Mammary epithelial cell (primary cell): ENCODE data around the gene PACS1.

Source experiments
- EZH2 ChIP-seq: IDR thresholded peaks from 2 replicates; pipeline ENCODE4 v1.6.1; 2012; ENCODE audit warnings: low read length, inconsistent platforms, borderline replicate concordance
- TF ChIP-seq, protein P1 (sequence below), 2 donors: IDR thresholded peaks in 1 of 2; conservative IDR thresholded peaks in 1 of 2; 2 replicates each; pipeline ENCODE4 v1.5.1; 2011 to 2012; ENCODE audit warnings: inconsistent platforms in 2 of 2, low read length in 2 of 2, mild to moderate bottlenecking in 2 of 2, control low read depth in 1 of 2, low read depth in 1 of 2; ENCODE audit not compliant: insufficient read depth in 1 of 2; ENCODE audit errors: extremely low read depth in 1 of 2

DNA sequence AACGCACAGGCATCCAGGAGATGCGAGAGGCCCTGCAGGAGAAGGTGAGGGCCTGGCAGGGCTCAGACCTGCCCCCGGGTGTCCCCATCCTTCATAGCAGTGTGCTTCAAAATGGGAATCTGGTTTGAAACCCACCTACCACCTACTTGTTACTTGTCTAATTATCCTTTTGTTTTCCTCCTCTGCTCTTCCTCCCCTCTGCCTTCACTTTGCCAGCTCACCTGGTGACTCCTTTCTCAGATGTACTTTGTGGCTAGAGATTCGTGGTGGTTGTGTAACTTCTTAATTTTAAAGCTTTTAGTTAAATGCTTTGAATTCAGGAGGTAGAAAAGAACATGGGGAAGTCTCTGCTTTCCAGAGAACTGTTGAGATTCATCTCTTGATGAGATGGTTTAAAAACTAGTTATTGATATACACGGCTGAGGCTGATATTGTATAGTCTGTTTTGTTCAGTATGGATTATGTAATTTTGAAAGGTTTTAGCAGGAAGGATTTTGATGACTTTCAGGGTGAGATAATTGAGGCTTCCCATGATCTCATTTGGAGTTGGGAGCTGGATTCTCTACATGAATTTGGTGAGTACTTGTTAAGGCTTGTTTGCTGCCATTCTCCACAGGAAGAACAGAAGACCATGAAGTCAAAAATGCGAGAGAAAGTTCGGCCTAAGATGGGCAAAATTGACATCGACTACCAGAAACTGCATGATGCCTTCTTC lies 9.9 kb upstream of the PACS1 start:
- TF ChIP-seq, protein P1, sequence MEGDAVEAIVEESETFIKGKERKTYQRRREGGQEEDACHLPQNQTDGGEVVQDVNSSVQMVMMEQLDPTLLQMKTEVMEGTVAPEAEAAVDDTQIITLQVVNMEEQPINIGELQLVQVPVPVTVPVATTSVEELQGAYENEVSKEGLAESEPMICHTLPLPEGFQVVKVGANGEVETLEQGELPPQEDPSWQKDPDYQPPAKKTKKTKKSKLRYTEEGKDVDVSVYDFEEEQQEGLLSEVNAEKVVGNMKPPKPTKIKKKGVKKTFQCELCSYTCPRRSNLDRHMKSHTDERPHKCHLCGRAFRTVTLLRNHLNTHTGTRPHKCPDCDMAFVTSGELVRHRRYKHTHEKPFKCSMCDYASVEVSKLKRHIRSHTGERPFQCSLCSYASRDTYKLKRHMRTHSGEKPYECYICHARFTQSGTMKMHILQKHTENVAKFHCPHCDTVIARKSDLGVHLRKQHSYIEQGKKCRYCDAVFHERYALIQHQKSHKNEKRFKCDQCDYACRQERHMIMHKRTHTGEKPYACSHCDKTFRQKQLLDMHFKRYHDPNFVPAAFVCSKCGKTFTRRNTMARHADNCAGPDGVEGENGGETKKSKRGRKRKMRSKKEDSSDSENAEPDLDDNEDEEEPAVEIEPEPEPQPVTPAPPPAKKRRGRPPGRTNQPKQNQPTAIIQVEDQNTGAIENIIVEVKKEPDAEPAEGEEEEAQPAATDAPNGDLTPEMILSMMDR (conservative IDR thresholded peaks at IDR 0.05 in 1 of 2, IDR thresholded peaks at IDR 0.05 in 1 of 2; ENCODE audit: extremely low read depth in 1 of 2, insufficient read depth in 1 of 2, low read depth in 1 of 2, low read length in 2 of 2) = no peak
- TF ChIP-seq EZH2 = no peak
